MG63 (cell line): Measurements from ENCODE around the gene HMHB1. TPM values are rescaled to one million over a fixed set of nuclear protein-coding genes. Genes with fewer than 3 reads are reported as not detected.

Experiments used
- DNase-seq: peaks from one replicate; pipeline ENCODE4 v3.0.0-alpha.2; 2020
- H3K27me3 ChIP-seq: fragments of 250-450 bp; sonication (Bioruptor Pico); 2 replicates; pipeline ENCODE4 v1.5.1; 2020; ENCODE audit warnings: mild to moderate bottlenecking, moderate library complexity
- H3K36me3 ChIP-seq: fragments of 250-450 bp; sonication (Bioruptor Pico); 2 replicates; pipeline ENCODE4 v1.5.1; 2020; ENCODE audit warnings: mild to moderate bottlenecking, moderate library complexity
- H3K4me3 ChIP-seq: fragments of 250-450 bp; sonication (Bioruptor Pico); 2 replicates; pipeline ENCODE4 v1.5.1; 2020; ENCODE audit warnings: mild to moderate bottlenecking, moderate library complexity
- H3K9me3 ChIP-seq: fragments of 250-450 bp; sonication (Bioruptor Pico); 2 replicates; pipeline ENCODE4 v1.5.1; 2020; ENCODE audit warnings: mild to moderate bottlenecking, moderate library complexity
- total RNA-seq: library from RNA; depleted of rRNA; stranded (reverse); fragments of >200 nt; shearing (Covaris generic); gene quantifications from 2 replicates; pipeline ENCODE4 v1.2.3, GENCODE V29; 2014; ENCODE audit warnings: low replicate concordance

Gene HMHB1
- total RNA-seq, 1 experiment from 2014 or later: not detected

DNA sequence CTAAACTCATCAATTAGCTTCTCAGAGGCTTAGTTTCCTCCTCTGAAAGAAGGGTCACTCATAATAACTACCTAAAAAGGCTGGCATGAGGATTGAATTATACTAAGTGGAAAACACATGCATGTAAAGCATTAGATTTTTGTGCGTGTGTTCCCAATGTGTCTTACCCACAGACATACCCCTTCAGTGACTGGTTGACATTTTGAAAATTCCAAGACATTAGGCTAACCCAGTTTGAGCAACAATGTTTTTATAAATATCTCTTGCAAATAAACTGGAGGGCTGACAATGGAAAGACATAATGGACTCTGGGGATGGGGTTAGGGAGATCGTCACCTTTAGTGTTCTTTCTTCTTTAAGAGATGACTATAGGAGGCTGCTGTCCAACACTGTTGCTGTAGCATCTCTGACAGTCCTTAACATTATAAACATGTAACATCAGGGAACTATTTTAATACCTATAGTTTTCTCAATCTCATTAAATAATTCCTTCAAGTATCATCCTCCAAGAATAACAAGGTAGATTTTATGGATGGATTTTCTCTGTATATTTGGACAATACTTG is 24.3 kb downstream of the HMHB1 start:
- Histone ChIP-seq H3K36me3 (no peaks in the 10 kb centered on the region), H3K9me3 (no peaks in the 10 kb centered on the region), H3K27me3 (no peaks in the 10 kb centered on the region), H3K4me3 (no peak overlapping the region)
- DNase-seq: no peak

DNA sequence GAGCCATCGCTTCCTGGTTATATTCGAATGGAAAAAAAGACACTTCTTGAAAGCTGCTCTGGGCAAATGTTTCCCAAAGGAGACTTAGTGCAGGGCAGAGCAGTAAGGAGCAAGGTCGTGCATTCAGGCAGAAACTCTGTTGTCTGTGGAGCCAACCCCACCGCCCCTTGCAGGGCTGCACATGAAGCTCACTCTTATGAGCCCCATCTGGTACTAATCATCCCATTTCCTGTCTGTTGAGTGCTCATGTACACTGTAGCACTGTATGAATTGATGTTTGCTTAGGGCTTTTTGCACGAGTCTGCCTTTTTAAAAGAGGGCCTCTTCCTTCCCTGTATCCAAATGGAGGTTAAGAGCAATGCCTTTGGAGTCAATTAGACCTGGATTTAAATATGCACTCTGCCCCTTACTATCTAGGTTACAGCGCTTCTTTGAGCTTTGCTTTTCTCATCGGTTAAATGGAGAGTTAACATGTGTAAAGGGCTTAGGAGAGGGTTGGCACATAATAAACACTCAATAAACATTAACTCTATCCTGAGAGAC is 25.4 kb downstream of the HMHB1 start:
- DNase-seq: peak; percentile 8
- no peaks in the 10 kb centered on the region for H3K27me3 ChIP-seq
- H3K36me3 ChIP-seq: no peaks in the 10 kb centered on the region
- H3K9me3 ChIP-seq: no peaks in the 10 kb centered on the region
- no peak overlapping the region for H3K4me3 ChIP-seq

GRCh38 chr5:143841446-143841845 is 29.5 kb downstream of the HMHB1 start:
- H3K9me3 ChIP-seq: no peaks in the 10 kb centered on the region
- no peaks in the 10 kb centered on the region for H3K36me3 ChIP-seq

DNA sequence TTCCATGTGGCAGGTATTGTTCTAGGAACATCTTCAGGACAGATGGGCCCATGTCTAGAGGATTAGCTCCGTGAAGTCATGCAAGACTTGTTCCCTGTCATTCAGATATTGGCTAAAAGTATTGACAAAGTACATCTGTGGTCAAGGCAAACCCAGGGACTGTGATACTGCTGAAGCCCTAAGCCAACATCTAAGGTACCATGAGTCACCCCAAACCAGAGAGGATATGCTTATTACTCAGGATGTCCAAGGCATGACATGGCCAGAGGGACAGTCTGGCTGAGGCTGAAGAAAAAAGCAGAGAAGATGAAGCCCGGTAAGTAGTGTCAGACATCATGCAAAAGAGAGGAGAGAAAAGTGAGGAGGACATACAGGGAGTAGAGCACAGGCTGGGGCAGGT is 31.0 kb downstream of the HMHB1 start:
- Histone ChIP-seq H3K9me3 (no peaks in the 10 kb centered on the region), H3K36me3 (no peaks in the 10 kb centered on the region), H3K4me3 (no peak overlapping the region), H3K27me3 (no peaks in the 10 kb centered on the region)
- DNase-seq: no peak

More at GRCh38 chr5:143841446-143841845, 29.5 kb downstream of the HMHB1 start:
- H3K27me3 ChIP-seq: no peaks in the 10 kb centered on the region
- no peak for DNase-seq
- no peak overlapping the region for H3K4me3 ChIP-seq

DNA sequence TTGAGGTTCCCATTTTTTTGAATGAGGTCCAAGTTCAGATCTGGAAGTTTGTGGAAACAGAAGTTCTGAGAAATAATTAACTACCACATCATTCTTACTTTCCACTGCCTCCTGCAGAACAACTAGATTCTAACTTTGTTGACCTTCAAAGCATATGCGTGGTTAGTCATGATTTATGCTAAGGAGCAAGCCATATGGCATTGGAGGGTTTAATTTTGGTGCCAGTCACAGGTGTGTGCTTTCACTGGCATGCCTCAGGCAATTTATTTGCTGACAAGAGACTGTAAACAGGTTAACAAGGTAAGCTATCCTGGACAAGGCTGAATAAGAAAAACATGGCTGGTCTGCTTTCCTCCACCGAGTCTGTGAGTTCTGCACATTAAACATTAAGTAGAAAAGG is 31.5 kb downstream of the HMHB1 start:
- Histone ChIP-seq H3K36me3 (no peaks in the 10 kb centered on the region), H3K4me3 (no peak overlapping the region), H3K9me3 (no peaks in the 10 kb centered on the region), H3K27me3 (no peaks in the 10 kb centered on the region)
- DNase-seq: no peak

DNA sequence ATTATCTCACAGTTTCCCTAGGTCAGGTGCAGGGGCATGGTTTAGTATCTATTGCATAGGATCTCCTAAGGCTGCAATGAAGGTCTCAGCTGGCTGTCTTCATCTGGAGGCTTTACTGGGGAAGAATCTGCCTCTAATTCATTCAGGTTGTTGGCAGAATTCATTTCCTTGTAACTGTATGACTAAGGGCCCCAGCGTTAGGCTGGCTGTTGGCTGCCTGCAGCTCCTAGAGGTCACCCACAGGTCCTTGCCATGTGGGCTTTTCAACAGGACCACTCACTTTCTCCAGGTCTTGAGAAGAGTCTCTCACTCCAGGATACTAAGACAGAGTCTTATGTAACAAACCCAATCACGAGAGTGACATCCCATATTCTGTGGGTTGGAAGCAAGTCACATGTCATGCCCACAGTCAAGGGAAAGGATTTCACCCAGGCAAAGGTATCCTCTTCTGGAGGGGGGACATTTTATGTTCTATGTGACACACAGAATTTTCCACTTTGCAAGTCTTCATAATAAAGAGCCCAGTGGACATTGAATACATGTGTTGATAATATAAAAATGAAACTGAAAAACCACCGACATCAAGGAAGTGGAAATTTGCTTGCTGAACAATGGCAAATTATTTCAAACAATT is 38.2 kb downstream of the HMHB1 start:
- Histone ChIP-seq H3K36me3 (no peaks in the 10 kb centered on the region), H3K27me3 (no peaks in the 10 kb centered on the region), H3K9me3 (peaks cover 7% of the 10 kb centered on the region; the same call in 1 of the 2 replicates), H3K4me3 (no peak overlapping the region)
- peak; percentile 78 for DNase-seq

GRCh38 chr5:143851383-143851782 is 39.4 kb downstream of the HMHB1 start:
- Histone ChIP-seq H3K27me3 (no peaks in the 10 kb centered on the region), H3K4me3 (no peak overlapping the region), H3K36me3 (no peaks in the 10 kb centered on the region), H3K9me3 (peaks cover 7% of the 10 kb centered on the region; the same call in 1 of the 2 replicates)
- no peak for DNase-seq

- Histone ChIP-seq H3K9me3 (peaks cover 12% of the 10 kb centered on the region), H3K4me3 (no peak overlapping the region), H3K36me3 (no peaks in the 10 kb centered on the region), H3K27me3 (no peaks in the 10 kb centered on the region)
- no peak for DNase-seq
These were observed 48.2 kb downstream of the HMHB1 start for GRCh38 chr5:143860211-143860610.

DNA sequence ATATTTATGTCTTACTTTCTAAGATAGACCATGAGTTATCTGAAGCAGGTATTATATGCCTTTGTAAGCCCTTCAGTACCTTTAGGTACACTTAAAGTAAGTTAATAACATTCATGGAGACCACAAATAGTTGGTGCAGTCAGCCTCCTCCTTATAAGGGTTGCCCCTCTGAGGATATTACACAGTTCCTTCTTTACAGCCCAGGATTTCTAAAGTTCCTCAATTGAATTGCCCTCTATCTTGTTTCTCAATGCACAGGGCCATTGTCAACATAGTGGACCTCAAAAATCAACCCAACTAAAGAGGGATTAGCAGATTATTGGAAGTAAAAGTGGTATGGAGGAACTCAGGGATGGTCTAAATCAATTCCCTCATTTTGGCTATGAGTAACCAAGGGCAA is 50.3 kb downstream of the HMHB1 start:
- H3K27me3 ChIP-seq: no peaks in the 10 kb centered on the region
- peaks cover 5% of the 10 kb centered on the region for H3K9me3 ChIP-seq
- H3K36me3 ChIP-seq: no peaks in the 10 kb centered on the region
- DNase-seq: no peak
- H3K4me3 ChIP-seq: no peak overlapping the region

GRCh38 chr5:143865426-143866025 is 53.6 kb downstream of the HMHB1 start:
- no peak for DNase-seq
- Histone ChIP-seq H3K9me3 (no peaks in the 10 kb centered on the region), H3K27me3 (no peaks in the 10 kb centered on the region), H3K4me3 (no peak overlapping the region), H3K36me3 (no peaks in the 10 kb centered on the region)
